Stimulated activated CD8-positive, alpha-beta memory T cell treated with anti-CD3 and anti-CD28 coated beads, Interleukin-7, amount 100 ng/mL, for 48 hours (primary cell): ENCODE data around the gene SPATA13.
"Not testable (repeated sequence)": the region's sequence is repeated elsewhere in the genome, so short reads cannot be mapped to it uniquely, and the experiment has no call there.

ENCODE experiments used
- DNase-seq, 2 donors: peaks; one replicate each; pipeline ENCODE4 v3.0.0-alpha.2; 2020; ENCODE audit warnings: low read depth in 1 of 2; ENCODE audit errors: extremely low read depth in 1 of 2

SPATA13 gene

GRCh38 chr13:24306632-24307031 lies 146.1 kb downstream of the SPATA13 start:
- DNase-seq, result no peak

DNA sequence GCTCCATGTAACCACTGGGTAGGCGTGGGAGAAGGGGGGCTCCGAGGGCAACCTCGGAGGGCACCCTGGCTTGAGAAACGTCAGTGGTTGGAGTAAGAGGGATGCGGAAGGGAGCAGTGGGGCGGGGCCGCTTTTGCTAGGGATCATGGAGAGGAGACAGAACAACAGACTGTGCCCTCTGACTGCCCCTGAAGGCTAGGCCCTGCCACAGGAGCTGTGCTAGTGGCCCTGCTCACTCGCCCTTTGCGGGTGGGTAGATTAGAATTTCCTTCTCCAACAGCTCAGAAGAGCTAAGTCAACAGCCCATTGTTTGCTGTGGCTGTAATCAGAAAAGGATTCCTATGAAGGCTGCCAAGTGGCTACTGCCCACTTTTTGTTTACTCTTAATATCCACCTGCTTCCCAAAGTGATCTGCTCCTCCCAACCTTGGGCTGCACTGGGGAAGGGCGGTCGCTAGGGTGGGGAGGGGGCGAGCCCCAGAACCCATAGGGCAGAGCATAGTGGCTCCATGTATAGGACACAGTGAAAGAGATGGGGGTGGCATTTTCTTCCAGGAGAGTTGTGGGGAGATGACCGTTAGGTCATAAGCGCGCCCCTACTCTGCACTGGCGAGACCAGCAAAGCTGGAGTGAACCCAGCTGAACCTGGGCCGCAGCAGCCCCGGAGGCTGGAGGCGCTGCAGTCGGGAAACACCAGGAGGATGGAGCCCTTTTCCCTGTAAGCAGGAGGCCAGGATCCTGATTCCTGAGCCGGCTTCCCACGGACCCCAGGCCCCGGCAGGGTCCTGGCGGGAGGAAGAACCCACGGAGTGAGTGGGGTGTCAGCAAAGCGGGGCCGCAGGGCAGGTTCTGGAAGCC lies 146.9 kb downstream of the SPATA13 start:
- DNase-seq, result no peak

DNA sequence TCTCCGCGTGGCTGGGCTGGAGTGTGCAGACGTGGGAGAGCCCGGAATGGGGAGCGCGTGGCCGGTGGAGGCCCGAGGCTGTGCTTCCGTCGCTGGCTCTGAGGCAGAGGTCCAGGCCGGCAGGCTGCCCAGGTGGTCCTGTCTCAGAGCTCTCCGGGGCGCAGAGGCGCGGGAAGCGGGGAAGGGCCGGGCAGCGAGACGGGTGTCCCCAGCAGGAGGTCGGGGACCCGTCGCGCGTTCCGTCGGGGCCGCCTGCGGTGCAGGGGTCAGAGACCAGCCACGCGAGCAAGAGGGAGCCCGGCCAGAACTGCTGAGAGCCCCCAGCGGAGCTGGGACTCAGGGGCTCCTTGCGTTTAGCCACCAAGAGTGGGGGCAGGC lies 147.5 kb downstream of the SPATA13 start:
- DNase-seq, result no peak

DNA sequence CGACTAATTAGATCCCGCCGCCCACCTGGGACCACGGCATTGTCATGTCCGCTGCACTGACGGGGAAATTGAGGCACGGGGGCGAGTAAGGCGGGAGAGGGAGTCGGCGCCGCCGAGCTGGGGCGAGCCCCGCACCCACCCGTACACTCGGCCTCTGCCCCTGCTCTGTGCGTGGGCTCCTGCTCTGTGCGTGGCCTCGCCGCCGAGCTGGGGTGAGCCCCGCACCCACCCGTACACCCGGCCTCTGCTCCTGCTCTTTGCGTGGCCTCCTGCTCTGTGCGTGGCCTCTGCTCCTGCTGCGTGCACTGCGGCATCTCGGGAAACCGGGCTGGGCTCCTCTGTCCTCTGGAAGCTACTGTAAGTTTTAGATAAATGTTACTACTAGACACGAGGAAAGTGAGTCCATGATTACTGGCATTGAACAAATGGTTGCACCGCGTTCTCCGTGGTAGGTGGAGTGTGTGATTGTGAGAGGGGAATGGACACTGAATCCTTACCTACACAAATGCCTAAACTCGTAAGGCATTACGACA lies 148.0 kb downstream of the SPATA13 start:
- no peak for DNase-seq

- not testable (repeated sequence) for DNase-seq
Observed at GRCh38 chr13:24309300-24309699, 148.8 kb downstream of the SPATA13 start, which contains the start of gene C1QTNF9. Gene C1QTNF9, plus strand, starts transcription at chr13:24309580. Its CDS starts 6,424 bp downstream, at chr13:24316004.

DNA sequence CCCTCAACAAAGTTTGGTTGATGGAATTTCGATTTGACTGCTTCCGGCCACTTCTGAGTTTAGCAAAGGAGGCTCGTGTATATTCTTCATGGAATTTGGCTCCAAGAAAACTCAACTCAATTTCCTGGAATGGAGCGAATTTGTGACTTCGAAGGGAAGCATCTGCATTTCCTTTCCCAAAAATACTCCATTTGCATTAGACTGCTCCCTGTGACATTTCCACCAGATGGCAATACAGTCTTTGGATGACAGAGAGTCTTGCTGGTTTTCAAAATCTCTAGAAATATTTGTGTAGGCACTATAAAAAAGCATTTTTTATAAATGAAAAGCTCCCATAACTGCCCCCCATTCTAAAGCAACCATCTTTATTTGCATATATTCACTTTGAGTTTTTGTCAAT lies 152.9 kb downstream of the SPATA13 start:
- no peak for DNase-seq

DNA sequence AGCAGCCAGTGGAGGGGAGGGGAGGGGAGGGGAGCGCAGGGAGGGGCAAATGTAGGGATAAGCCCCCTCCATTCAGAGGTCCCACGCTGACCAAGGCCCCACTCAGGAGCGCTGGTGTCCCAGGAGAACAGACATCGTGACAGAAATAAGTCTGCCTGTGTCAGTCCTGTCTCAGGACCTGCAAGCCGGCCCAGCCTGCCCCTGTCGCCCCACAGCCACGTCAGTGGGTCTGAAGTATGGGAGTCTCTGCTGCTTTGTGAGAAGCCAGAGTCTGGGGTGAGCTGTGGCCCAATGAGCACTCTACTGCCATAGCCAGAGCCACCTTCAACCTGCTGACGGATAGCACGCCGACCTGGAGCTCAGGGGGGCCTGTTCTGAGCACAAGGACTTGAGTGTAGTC lies 157.3 kb downstream of the SPATA13 start:
- DNase-seq, result not testable (repeated sequence)

DNA sequence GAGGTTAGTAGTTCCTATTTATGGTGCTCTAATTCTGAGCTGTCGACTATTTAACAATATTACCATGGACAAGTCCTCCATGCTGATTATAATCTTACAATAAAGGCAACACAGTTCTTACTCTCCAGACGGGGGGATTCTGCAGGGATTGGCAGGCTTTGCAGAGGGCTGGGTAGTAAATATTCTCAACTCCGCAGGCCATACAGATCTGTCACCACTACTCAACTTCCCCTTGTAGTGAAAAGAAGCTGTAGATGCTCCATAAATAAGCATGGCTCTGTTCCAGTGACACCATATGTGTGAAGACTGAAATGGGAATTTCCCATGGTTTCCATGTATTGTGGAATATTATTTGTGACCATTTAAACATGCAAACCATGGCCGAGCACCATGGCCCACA lies 158.4 kb downstream of the SPATA13 start:
- not testable (repeated sequence) for DNase-seq

DNA sequence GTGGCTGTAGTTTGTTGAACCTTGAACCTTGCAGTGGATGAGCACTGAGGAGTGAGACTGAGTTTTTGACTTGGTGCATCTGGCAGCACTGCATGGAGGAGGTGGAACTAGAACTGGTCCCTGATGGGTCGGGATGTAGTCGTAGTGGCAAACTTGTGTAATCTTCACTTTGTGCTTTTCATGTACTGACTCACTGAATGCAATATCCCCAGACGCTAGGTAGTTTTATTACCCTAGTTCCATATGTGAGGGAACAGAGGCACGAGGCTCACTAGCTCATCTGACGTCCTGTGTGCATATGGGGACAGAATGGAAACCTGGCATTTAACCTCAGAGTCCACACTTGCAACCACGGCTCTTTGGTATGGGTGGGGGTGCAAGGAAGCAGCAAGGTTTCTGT lies 159.1 kb downstream of the SPATA13 start:
- not testable (repeated sequence) for DNase-seq

DNA sequence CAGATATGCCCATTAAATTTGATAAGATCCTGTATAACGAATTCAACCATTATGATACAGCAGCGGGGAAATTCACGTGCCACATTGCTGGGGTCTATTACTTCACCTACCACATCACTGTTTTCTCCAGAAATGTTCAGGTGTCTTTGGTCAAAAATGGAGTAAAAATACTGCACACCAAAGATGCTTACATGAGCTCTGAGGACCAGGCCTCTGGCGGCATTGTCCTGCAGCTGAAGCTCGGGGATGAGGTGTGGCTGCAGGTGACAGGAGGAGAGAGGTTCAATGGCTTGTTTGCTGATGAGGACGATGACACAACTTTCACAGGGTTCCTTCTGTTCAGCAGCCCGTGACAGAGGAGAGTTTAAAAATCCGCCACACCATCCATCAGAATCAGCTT lies 160.9 kb downstream of the SPATA13 start:
- DNase-seq, result not testable (repeated sequence)

GRCh38 chr13:24322470-24322869 lies 161.9 kb downstream of the SPATA13 start:
- not testable (repeated sequence) for DNase-seq

DNA sequence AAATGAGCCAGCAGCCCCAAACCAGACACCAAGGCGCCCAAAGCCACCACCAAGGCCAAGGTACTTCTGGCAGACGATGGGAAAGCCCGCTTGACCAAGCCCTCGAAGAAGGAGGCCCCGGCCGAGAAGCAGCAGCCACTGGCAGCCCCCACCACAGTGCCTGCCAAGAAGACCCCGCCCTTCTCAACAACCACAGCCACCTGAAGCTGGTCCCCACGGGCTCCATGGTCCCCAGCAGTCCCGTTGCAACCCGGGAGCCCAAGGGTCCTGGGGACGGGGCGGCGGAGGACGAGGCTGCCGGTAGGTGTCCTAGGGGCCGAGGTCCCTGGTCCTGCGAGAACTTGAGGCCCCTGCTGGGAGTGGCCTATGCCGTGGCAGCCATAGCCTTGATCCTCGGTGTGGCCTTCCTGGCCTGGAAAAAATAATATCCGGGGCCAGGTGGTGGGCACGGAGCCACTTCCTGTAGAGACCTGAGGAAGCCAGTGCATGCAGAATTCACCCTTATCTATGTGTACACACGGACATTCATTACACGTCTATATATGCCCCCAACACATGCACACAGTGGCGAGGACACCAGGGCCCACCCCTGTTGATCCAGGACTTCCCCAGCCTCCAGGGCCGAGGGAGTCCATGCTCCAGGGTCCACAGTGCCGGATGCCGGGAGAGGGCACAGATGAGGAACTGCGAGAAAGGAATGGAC lies 162.7 kb downstream of the SPATA13 start:
- DNase-seq, result no peak

DNA sequence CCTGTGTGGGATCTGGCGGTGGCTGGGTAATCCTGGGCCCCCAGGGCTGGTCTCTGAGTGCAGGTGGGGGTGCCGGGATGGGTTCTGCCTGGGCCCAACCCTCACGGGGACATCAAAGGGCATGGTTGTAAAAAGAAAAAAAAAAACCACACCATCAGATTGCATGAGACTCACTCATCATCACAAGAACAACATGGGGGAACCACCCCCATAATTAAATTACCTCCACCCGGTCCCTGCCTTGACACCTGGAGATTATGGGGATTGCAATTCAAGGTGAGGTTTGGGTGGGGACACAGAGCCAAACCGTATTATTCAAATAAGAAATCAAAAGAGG lies 163.2 kb downstream of the SPATA13 start:
- no peak for DNase-seq

DNA sequence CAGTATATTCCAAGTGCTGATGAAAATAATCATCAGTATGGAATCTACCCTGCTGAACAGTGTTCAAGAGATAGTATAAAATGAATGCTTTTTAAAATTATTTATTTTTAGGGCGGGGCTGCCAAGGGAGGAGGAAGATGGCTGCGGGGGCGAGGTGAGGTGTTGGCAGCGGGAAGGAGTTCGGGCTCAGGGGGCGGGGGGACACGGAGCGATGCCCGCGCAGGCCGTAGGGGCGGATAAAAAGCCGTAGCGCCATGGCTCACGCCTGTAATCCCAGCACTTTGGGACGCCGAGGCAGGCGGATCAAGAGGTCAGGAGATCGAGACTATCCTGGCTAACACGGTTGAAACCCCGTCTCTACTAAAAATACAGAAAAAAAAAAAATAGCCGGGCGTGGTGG lies 167.1 kb downstream of the SPATA13 start:
- DNase-seq, result not testable (repeated sequence)

GRCh38 chr13:24328145-24328544 lies 167.6 kb downstream of the SPATA13 start:
- DNase-seq, result no peak

- no peak for DNase-seq
Observed at GRCh38 chr13:24338721-24339120, 178.2 kb downstream of the SPATA13 start.

GRCh38 chr13:24339937-24340607 lies 179.6 kb downstream of the SPATA13 start:
- DNase-seq, result no peak

DNA sequence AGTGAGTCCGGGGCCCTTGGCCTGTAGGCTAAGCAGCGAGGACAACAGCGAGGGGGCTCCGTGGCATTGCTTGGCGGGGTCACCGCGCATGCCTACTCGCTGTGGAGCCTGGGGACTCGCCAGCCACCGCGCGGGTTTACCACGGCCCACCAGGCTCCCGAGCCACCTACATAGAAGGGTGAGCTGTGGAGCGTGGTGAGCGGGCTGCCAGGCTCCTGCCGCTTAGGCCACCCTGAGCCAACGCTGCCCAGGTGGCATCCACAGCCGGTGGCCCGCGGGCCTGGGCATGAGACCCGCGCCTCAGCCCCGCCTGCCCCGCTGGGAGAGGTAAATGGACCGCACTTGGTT lies 180.1 kb downstream of the SPATA13 start:
- no peak for DNase-seq

GRCh38 chr13:24341439-24341838 lies 180.9 kb downstream of the SPATA13 start:
- DNase-seq, result no peak

GRCh38 chr13:24348385-24348784 lies 187.9 kb downstream of the SPATA13 start:
- DNase-seq, result no peak

GRCh38 chr13:24348797-24349515 lies 188.4 kb downstream of the SPATA13 start:
- DNase-seq, result no peak
